Stomach (tissue), 4 donors: ENCODE measurements around the gene BRAP.

ENCODE experiments used
- CTCF ChIP-seq, 7 experiments: fragments of 450-650 bp in 4 of 7; fragments of 200-600 bp in 3 of 7; sonication (generic) in 3 of 7; IDR thresholded peaks; one replicate each; pipeline ENCODE4 v1.5.1; 2016 to 2019; ENCODE audit warnings: antibody characterized with exemption in 7 of 7, control low read depth in 2 of 7, mild to moderate bottlenecking in 1 of 7
- POLR2AphosphoS5 ChIP-seq, 3 donors: sonication (generic); formaldehyde crosslinking; IDR thresholded peaks; one replicate each; pipeline ENCODE4 v1.6.1; 2016; ENCODE audit warnings: antibody characterized with exemption in 3 of 3

DNA sequence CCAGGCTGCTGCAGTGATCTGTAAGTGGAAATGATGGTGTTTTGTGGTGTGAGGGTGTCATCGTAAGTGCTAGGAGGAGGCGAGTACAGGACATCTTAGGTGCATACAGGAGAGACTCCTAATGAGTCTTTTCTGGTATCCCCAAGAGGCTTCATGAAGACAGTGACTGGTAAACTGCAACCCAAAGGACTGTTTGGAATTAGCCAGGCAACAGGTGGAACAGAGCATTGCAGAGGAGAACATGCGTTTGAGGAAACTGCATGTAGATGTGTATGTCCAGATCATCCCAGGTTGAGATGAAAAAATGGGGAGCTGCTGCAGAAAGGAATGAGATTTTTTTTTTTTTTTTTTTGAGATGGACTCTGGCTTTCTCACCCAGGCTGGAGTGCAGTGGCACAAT lies 5.5 kb upstream of the BRAP start:
- TF ChIP-seq CTCF (IDR thresholded peaks at IDR 0.05) (no peak), POLR2AphosphoS5 (IDR thresholded peaks at IDR 0.05) (no peak)
